ENCODE data around the gene CADM2.
A peak's percentile ranks its signal among the peaks of the same experiment; 100 is the strongest.
"Not testable (repeated sequence)": the region's sequence is repeated elsewhere in the genome, so short reads cannot be mapped to it uniquely, and the experiment has no call there.

CADM2 gene

DNA sequence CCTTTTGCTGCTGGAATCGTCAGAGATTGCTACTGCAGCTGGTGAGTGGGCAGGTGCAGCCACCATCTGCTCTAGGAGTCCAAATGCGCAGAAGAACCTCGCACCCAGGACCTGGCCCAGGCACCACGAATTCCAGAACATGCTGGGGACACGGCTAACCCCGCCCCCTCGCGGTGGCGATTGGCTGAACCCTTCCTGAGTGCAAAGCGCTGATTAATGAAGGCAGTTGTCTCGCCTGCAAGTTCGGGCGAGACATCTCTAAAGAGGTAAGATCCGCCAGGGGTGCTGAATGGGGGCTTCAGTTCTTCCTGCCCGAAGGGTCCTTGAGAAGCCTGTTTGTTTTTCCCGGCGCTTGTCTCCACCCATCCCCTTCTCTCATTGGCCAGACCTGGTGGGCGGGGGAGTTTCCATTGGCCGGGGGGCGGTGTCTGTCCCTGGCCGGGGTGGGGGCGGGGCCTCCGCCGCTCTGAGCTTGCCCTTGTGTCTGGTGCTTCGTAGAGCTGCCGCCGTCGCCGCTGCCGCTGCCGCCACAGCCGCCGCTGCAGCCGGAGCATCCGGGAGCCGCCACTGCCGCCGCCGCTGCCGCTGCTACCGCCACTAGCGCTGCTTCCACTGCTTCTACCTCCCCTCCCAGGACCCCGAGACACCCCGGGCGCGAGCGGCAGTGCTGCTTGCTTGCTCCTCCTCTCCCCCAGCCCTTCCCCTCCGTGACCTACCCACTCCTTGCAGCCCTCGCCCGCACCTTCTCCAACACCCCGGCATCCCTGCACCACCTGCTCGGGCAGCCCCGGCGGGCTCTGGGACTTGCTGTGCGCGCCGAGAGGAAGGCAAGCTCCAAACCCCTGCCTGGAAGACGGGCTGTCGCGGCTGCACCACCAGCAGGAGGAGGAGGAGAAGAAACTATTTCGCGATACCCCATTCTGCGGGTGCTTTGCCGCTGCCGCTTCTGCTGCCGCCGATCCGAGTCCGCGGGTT lies at the start of gene CADM2:
Gene CADM2 (plus strand): TSS at position 495 of the 975 bp plus-strand sequence.
- peak; percentile 79 for DNase-seq

DNA sequence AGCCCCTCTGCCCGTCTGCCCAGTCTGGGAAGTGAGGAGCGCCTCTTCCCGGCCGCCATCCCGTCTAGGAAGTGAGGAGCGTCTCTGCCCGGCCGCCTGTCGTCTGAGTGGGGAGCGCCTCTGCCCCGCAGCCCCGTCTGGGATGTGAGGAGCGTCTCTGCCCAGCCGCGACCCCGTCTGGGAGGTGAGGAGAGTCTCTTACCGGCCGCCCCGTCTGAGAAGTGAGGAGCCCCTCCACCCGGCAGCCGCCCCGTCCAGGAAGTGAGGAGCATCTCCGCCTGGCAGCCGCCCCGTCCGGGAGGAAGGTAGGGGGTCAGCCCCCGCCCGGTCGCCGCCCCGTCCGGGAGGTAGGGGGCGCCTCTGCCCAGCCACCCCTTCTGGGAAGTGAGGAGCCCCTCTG lies 40.2 kb upstream of the CADM2 start:
- DNase-seq: not testable (repeated sequence)

DNA sequence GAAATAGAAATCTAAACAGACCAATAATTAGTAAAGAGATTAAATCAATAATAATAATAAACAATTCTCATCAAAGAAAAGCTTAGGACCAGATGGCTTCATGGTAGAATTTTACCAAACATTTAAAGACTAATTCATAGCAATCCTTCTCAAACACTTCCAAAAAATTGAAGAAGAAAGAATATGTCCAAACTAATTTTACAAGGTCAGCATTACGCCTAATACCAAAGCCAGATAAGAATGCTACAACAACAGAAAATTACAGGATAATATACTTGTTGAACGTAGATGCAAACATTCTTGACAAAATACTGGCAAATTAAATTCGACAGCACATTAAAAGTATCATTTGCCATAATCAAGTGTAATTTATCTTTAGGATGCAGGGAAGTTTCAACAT lies 36.1 kb upstream of the CADM2 start:
- DNase-seq: no peak

DNA sequence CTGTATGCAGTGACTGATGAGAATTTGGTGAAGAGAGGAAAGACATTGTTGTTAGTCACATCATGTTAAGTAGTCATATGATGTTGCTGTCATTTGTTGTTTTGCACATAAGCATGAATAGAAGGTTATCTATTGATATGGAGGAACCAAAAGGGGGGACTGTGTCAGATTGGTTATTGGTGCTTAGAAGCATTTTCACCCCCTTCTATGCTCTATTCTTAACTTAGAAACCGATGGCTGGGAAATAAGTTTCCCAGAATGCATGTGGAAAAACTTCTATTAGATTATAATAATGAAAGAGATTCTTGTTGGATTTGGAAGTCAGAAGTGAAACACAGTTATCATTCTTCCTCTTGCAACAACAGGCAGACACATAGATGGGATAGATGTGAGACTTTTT lies 33.2 kb upstream of the CADM2 start:
- DNase-seq: no peak

DNA sequence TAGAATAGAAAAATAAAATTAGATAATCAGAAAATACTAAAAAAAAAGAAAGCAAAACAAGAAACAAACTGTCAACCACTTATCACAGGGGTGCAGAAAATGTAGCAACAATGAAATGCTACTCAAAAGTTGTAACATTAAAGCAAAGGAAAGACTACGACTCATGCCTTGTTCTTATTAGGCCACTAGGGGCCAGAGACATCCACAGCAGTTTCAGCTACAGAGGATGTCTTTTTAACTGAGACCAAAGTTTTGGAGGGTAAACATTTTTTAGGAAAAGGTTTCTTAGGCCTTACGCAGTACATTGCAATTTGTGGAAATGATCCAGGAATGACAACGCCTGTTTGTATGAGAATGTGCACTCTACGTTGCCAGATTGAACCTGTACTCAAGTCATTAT lies 15.4 kb upstream of the CADM2 start:
- no peak for DNase-seq

DNA sequence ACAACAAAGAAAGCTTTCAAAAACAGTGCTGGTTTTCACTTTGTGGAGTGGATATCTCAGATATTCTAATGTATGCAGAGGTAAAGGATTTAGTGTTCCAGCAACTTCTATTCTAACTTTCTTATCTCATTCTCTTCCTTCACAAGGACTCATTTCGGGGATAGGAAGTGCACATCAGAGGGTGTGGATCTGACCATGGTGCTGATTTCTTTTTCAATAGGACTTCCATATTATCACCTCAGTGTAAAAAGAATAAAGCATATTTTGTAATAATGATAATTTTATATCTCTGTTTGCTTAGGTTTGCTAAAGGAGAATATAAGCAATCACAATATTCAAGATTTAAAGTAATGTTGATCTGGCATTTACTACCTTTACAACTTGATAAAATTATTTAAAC lies 12.5 kb upstream of the CADM2 start:
- no peak for DNase-seq

DNA sequence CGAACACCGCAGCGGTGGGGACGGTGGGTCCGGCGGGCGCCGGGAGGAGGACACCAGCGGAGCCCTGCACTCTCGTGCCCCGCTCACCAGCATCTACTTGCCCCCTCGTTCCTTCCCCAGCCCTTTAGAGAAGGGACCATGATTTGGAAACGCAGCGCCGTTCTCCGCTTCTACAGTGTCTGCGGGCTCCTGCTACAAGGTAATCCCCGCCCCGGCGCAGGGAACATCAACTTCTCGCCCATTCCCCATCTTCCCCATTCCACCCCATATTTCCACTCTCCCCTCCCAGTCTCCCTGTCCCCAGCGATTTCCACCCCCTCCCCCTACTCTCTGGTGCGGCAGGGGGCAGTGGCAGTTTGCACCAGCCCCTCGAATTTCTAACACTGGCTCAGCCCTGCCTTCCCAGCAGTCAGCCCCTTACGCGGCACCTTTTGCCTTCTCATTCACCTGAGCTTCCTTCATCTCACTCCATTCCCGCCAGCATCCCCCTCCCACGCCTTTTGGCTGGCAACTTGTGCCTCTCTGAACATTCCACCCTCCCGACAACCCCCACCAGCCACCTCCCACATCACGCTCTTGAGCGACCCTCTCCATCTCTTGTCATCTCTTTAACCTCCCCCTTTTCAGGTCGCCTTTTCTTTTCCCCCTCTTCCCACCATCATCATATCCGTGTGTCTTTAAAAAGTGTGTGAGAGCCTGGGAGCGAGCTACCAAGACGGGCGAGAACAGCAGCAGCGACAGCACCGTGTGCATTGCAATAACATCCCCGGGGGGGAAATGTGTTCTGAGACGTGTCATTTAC lies 882 bp downstream of the CADM2 start:
- no peak for DNase-seq

DNA sequence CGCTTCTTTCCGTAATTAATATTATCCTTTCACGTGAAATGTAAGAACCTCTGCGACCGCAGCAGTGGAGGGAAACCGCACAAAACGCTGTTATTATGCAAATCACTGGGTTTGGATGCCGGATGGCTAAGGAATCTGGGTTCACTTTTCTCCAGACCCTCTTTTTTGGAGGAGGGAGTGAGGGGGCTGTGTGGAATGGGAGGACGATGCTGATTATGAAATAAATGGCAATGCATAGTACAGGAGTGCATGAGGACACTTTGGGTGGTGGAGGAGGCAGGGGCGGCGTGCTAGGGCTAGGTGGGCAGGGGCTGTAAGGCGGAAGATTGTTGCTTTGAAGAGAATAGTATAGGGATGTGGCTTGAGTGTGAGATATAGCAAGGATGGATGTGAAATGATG lies 1.8 kb downstream of the CADM2 start:
- DNase-seq: no peak

DNA sequence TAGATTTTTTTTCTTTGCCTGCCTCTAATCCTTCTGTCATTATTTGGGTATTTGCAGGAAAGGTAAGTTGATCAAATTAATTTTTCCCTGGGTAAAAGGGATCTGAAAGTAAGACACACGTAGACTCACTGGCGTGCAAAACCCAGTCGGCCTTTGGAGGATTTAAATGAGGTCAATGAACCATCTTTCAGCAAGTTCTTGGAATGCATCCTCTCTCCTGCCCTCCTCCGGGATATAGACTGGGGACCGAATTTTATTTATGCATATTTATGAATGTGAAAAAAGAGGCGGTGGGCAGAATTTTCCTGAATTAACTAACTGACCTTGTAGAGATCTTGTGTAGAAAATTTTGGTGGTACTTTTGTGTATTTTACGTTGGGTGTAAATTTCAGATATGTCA lies 2.2 kb downstream of the CADM2 start:
- DNase-seq: no peak

DNA sequence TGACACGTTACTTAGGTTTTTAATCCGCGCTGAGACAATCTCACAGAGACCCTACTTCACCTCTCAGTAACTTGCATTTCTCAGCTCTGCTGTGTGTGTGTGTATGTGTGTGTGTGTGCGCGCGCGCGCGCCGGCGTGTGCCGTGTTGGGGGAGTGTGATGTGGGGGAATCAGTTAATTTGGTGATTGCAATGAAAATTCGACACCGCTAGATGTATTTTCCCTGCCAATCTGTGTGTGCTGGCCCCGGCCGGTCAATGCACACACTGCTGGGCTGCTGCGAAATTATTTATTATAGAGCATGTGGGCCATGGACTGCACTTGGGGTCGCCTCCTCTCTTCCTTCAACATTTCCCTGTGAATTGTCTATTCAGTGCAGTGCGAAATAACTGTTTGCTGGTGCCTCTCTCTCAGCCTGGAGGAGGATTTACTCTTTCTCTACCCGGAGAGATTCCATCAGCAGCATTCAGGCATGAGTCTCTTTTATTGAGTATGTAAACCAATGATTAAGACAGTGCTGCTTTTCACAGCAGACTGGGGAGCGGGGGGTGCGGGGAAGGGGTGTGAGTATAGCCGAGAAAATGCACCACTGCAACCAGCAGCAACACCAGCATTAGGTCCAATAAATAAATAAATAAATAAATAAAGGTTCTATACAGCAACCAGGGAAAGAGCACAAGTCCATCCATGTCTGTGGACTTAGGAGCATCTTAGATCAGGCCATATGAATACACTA lies 2.9 kb downstream of the CADM2 start:
- DNase-seq: no peak

DNA sequence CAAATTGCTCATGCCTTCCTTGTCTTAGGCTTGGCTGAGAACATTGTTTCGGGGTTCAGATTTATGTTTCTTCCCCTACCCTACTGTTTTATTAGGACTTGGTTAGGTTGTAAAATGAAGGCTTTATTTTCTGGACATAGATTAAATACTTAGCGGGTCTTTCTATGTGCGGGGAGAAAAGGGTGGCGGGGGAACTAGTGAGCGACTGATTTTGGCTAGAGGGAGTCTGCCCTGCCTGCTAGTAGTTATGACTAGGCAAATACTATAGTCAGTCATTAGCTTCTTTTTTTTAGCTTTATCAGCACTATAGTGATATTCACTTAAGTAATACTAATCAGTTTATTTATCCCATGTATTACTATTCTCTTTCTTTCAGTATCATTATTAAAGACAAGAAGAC lies 3.6 kb downstream of the CADM2 start:
- DNase-seq: no peak

DNA sequence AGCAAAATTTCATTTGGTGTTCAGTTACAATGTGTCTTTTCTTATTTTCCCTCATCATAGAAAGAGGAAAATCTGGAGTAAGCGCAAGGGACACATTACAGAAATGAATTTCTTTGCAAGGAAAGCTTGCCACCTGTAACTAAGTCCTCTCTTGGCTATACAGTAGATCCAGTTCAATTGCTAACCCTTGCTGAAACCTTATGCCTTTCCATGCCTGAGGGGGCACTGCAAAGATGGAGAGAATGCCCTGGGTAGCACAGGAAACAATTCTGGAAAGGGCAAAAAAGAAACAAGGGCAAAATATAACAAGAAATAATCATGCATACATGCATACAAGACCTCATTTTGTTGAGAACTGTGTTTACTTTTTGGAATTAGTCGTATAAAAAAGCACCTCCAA lies 4.3 kb downstream of the CADM2 start:
- DNase-seq: no peak

DNA sequence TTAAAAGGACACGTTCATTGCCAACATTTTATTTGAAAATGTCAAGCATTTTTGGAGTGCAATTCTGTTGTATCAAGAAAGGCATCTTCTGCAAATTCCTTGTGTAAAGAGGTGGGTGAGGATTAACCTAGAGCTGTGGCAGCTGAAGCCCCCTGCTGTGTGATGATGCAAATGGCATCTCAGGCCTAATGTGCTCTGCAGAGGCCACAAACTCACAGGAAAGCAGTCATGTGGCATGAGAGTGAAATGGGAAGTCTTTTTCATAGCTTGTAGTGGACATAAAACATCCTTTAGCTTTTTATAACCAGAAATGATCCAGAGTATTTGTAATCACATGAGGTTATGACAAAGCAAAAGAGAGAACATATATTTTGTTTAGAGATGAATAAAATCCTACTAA lies 6.4 kb downstream of the CADM2 start:
- DNase-seq: no peak

DNA sequence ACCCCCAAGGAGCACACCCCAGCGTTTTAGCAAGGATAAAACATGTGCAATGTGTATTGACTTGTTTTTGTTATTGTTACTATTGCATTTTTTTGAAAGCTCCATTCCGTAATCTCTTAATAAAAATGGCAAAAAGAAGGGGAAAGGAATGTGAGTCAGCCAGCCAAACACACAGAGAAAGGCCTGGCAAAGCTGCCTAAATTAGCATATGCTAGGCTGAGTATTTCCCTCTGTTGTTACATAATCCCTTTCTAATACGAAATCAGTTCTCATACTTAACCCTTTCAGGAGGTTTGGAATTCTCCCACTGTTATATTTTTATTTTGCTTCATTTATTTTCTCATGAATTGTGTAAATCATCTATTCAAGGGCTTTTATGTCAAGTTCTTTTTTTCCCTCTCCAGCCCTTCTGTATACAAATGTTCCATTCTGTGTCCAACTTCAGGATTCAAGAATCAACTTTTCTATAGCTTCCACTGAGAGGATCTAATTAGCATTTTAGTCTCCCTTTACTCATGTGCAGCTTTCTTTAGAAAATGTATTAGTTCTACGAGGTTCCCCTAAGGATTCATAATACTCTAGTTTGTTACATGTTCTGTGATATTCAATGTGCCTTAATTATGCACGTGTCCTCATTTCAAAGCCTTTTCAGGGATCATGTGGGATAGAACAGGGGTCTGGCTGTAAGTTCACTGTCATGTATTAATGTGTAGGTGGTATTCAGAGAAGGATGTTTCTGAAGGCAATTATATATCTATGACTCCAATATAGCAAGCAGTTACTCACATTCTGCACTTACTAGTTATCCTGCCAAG lies 9.2 kb downstream of the CADM2 start:
- DNase-seq: no peak

DNA sequence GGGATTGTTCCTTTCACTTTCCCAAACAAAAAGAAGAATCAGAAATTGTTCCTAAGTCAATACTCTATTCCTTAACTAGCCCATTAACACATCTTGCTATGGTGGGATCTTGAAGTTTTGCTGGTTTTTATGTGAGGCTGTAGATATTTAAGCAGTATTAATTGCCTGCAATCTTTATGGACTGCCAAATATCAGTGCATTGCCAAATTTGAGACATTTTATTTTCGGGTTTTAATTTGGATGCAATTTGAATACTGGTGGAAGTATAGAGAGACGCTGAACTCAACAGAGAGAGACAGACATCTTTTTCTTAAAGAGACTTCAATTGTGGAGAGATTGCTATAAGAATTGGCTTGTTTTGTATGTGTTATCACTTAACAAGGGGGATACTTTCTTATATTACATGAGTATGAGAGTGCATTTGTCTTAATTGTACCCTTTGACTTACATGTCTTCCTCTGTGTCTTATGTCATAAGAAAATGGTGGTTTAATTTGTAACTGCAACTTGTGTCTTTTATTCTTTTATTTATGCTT lies 10.0 kb downstream of the CADM2 start:
- no peak for DNase-seq

DNA sequence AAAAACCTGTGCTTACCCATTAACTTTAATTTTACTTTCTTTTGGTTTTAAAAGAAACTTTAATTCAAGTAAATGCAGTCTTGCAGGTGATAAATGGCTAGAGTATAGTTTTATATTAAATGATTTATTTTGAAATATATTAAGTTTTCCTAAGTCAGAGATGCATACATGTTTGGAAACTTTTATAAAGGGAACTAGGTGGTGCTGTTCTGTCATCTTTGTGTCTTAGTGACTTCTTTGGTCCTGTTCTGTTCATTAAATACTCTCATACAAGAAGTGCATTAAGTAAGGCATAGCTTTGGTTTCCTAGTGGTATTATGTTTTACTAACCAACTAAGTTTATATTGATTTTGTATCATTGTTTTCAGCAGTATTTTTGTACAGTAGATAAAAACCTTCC lies 15.6 kb downstream of the CADM2 start:
- DNase-seq: no peak

DNA sequence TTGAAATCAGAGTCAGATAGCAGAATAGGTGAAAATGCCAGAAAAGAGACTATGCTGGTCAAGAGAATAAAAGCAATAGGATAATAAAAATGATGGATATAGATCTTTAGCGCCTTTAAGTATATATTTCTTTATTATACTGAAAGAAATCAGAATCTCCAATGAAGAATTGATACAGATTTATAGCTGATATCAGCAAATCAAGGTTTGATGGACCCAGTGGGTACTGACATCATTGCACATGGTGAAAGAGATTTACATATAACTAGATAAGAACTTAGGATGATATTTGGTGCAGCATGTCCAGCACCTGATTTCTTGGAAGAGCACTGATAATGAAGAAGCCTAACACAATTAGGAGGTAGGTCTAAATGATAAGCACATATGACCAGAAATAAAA lies 18.2 kb downstream of the CADM2 start:
- no peak for DNase-seq

DNA sequence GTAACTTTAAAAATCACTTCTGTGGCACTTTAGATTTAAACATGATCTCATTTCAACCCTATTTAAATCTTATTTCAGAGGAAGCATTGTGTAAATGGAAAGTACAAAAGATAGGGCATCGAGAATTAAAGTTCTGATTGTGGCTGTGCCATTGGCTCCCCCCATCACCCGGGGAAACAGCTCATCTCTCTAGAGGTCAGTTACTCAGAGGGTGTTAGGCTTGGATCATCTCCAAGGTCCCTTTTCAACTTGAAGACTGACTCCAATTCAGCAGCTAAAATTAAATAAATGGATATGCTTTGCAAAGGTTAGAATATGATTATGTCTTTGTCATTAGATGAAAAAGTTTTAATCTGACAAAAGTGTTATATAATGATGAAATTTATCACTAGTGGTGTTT lies 20.1 kb downstream of the CADM2 start:
- DNase-seq: no peak

DNA sequence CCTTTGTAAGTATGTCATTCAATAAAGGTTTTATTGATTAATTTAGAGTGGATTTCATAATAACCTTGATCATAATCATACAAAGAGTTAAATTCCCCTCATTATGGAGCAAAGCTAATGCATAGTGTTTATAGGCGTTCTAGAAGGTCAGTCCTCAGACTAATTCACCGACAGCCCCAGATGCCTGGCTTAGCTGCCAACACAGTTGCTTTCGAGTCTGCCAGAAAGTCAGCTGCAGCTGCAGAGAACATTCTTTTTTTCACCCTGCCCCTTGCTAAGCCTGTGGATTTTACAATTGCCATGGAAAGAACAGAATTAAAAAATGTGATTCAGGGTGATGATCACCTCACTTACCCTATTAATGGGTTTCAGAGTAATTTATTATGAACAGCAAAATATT lies 21.2 kb downstream of the CADM2 start:
- no peak for DNase-seq

DNA sequence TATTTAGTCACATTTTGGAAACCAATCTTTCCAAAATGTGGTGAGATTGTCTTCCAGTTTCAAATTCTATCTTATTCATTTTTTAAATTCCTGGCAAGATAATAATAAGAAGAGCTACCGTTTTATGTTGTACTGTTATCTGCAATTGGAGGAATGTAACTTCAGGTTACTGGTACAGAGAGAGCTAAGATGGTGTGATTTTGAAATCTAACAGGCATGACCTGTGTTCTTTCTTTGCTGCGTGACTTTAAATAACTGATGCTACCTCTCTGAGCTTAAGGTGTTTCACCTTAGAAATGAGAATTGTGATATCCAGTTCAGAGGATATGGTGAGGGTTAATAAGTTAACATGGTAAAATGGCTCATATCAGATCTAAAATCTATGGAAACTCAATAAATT lies 21.7 kb downstream of the CADM2 start:
- DNase-seq: no peak

DNA sequence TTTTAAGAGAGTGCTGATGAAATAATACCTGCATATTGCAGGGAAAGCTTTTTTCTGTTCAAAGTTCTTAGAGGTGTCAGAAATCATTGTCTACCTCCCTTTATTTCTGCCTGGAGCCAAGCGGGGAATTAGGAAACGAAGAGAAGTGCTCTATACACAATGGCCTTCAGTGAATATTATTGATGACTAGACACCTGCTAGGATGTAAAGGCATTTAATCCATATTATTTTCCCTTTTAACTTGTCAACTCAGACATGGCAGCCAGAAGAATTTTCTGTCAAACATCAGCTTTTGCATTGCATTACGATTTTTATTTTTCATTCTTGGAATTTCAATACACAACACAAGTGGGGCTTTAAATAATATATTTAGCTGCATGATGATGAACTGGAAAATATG lies 24.7 kb downstream of the CADM2 start:
- no peak for DNase-seq

DNA sequence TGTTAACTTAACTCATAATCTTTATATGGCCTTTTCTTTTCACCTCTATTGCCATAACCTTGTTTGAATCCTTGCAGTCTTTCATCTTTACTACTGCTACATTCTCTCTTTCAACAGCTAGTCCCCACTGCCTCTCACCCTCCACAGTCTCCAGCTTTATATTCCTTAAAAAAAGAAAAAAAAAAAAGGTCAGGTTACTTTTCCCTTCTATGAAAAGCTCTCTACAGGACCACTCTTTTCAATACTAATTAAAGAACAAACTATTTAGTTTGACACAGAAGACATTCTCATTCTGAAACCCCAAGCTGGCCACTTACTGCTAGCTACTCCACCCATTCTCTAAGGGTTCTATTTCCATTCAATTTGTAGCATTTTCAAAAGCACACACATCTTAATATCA lies 25.6 kb downstream of the CADM2 start:
- no peak for DNase-seq
